Measurements from ENCODE around the gene VSIG8.

VSIG8 gene

DNA sequence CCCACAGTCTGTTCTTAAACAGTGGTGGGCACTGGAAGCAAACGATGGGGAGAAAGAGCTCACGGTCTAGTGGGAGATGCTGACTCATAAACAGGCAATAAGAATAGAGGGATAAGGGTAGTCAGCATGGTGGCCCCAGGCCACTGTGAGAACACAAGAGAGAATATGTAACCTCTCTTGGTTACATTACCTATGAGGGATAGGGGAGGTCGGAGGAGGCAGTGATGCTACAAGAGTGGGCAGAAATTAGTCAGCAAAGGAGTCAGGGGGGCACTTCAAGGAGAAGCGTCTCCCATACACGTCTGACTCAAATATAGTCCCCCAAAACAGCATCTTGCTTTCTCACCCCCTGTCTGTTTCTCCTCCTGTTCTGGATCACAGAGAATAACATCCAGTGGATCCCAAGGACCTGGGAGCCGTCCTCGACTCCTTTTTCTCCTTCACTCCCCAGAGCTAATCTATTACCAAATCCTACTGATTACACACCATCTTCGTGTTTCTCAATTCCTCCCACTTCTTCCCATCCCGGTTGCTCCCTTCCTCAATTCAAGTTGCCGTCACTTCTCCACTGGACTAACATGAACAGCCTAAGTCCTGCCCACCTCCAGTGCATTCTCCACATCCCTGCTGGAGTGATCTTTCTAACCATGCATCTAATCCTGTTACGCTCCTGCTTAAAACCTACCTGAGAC lies 33.7 kb downstream of the VSIG8 start:
- H3K9me3 ChIP-seq (ENCODE audit: insufficient read depth, low read length): no peaks in the 10 kb centered on the region
- H3K36me3 ChIP-seq (ENCODE audit: insufficient read depth, insufficient read length, low read length): no peaks in the 10 kb centered on the region
- peaks cover 8% of the 10 kb centered on the region for H3K27me3 ChIP-seq (ENCODE audit: insufficient read depth, insufficient read length)
- H3K9ac ChIP-seq (ENCODE audit: insufficient read length, low read depth): no peak overlapping the region
- no peak for DNase-seq (ENCODE audit: low read depth, low spot score)
- peaks cover 2% of the 10 kb centered on the region for H3K4me1 ChIP-seq (ENCODE audit: insufficient read depth, insufficient read length)
- no peak overlapping the region for H3K4me3 ChIP-seq (ENCODE audit: insufficient read length, low read depth)
- TF ChIP-seq ZNF274 (IDR thresholded peaks at IDR 0.05; ENCODE audit: low read depth, low read length) (no peak), SUZ12 (IDR thresholded peaks at IDR 0.05; ENCODE audit: extremely low read depth, insufficient read depth, insufficient read length) (no peak), YY1 (IDR thresholded peaks at IDR 0.05; ENCODE audit: insufficient read depth, insufficient read length) (no peak)

DNA sequence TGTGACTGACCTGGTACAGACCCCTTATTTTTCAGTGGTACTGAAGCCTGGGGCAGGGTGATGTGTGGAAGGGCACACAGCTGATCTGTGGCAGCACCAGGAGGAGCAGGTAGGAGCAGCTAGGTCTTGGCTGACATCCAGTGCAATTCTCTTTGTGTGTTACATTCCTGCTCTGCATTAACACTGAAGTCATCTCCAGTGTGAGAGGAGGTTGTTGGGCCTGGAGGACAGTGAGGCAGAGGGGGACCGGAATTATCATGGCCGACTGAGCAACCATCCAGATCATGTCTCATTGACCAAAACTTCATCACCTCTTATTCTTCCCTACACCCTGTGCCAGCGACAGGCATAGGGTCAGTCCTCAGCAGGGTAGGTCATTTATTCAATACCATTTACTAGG lies 34.3 kb downstream of the VSIG8 start:
- TF ChIP-seq ZNF274 (IDR thresholded peaks at IDR 0.05; ENCODE audit: low read depth, low read length): no peak
- no peak for TF ChIP-seq YY1 (IDR thresholded peaks at IDR 0.05; ENCODE audit: insufficient read depth, insufficient read length)
- TF ChIP-seq SUZ12 (IDR thresholded peaks at IDR 0.05; ENCODE audit: extremely low read depth, insufficient read depth, insufficient read length): no peak
- Histone ChIP-seq H3K4me1 (ENCODE audit: insufficient read depth, insufficient read length) (peaks cover 2% of the 10 kb centered on the region), H3K9me3 (ENCODE audit: insufficient read depth, low read length) (no peaks in the 10 kb centered on the region), H3K27me3 (ENCODE audit: insufficient read depth, insufficient read length) (peaks cover 9% of the 10 kb centered on the region), H3K36me3 (ENCODE audit: insufficient read depth, insufficient read length, low read length) (no peaks in the 10 kb centered on the region), H3K9ac (ENCODE audit: insufficient read length, low read depth) (no peak overlapping the region), H3K4me3 (ENCODE audit: insufficient read length, low read depth) (no peak overlapping the region)
- DNase-seq (ENCODE audit: low read depth, low spot score): no peak

DNA sequence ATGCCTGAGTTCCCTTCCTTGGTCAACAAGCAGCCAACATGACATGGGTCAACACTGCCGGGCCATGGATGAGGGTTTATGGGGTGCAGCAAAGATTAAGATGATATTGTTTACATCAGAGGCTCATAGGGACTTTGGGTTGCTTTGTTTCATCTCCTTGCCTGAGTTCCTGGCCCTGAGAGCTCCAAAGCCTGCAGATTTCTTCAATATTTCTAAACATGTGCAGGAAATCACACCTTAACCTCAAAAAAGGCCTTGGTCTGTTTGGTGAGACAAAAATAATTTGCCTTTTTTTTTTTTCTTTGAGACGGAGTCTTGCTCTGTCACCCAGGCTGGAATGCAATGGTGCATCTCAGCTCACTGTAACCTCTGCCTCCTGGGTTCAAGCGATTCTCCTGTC lies 34.9 kb downstream of the VSIG8 start:
- Histone ChIP-seq H3K9me3 (ENCODE audit: insufficient read depth, low read length) (no peaks in the 10 kb centered on the region), H3K9ac (ENCODE audit: insufficient read length, low read depth) (no peak overlapping the region), H3K4me3 (ENCODE audit: insufficient read length, low read depth) (no peak overlapping the region), H3K36me3 (ENCODE audit: insufficient read depth, insufficient read length, low read length) (no peaks in the 10 kb centered on the region), H3K4me1 (ENCODE audit: insufficient read depth, insufficient read length) (peaks cover 6% of the 10 kb centered on the region), H3K27me3 (ENCODE audit: insufficient read depth, insufficient read length) (peaks cover 11% of the 10 kb centered on the region)
- TF ChIP-seq SUZ12 (IDR thresholded peaks at IDR 0.05; ENCODE audit: extremely low read depth, insufficient read depth, insufficient read length) (no peak), ZNF274 (IDR thresholded peaks at IDR 0.05; ENCODE audit: low read depth, low read length) (no peak), YY1 (IDR thresholded peaks at IDR 0.05; ENCODE audit: insufficient read depth, insufficient read length) (no peak)
- DNase-seq (ENCODE audit: low read depth, low spot score): no peak

DNA sequence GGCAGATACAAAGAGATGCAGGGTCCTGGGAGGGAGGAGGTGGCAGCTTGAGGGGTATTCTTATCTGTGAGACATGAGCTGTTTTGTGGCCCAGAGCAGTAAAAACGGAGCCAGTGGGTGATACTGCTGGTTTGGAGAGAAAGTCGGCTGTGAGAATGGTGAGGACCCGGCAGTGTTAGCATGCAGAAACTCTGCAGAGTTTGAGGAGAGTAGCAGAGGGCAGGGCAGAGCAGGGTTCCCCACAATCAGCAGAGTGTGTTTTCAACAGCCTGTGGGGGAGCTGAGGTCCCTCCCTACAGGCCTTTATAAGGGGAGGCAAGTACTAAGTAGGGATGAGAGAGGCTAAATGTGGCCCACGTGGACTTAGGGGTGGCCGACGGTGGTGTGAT lies 35.4 kb downstream of the VSIG8 start:
- Histone ChIP-seq H3K4me3 (ENCODE audit: insufficient read length, low read depth) (no peak overlapping the region), H3K9ac (ENCODE audit: insufficient read length, low read depth) (no peak overlapping the region), H3K36me3 (ENCODE audit: insufficient read depth, insufficient read length, low read length) (no peaks in the 10 kb centered on the region), H3K9me3 (ENCODE audit: insufficient read depth, low read length) (no peaks in the 10 kb centered on the region), H3K4me1 (ENCODE audit: insufficient read depth, insufficient read length) (peaks cover 6% of the 10 kb centered on the region), H3K27me3 (ENCODE audit: insufficient read depth, insufficient read length) (peaks cover 16% of the 10 kb centered on the region)
- DNase-seq (ENCODE audit: low read depth, low spot score): no peak
- TF ChIP-seq ZNF274 (IDR thresholded peaks at IDR 0.05; ENCODE audit: low read depth, low read length) (no peak), SUZ12 (IDR thresholded peaks at IDR 0.05; ENCODE audit: extremely low read depth, insufficient read depth, insufficient read length) (no peak), YY1 (IDR thresholded peaks at IDR 0.05; ENCODE audit: insufficient read depth, insufficient read length) (no peak)

DNA sequence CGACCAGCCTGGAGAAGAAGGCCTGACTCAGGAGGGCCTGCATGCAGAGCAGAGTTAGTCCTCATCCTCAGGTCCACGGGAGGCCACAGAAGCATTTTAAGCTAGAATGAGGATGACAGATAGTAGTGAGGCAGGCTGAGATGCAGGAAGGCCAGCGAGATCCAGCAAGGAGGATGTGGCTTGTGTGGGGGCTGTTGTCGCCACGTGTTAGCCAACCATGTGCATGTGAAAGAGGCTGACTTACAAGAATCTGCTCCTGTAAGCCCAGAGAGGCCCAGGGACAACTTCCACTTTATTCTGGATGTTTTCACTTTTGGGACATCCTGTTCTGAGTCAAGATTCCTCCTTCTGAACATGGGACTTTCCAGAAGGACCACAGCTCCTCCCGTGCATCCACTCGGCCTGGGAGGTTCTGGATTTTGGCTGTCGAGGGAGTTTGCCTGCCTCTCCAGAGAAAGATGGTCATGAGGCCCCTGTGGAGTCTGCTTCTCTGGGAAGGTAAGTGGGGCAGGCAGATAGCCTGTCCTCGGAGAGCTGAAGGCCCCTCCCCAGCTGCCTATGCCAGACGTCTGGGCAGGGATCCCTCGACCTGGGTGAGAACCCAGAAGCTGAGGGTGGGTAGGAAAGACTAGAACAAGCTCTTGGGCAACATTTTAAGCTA lies 35.9 kb downstream of the VSIG8 start, which contains the start of gene SLAMF8:
Gene SLAMF8, plus strand, starts transcription at position 433 of the 661 bp plus-strand sequence. Its CDS starts 26 bp downstream, at position 459.
- H3K9me3 ChIP-seq (ENCODE audit: insufficient read depth, low read length): no peaks in the 10 kb centered on the region
- no peaks in the 10 kb centered on the region for H3K36me3 ChIP-seq (ENCODE audit: insufficient read depth, insufficient read length, low read length)
- peaks cover 6% of the 10 kb centered on the region for H3K4me1 ChIP-seq (ENCODE audit: insufficient read depth, insufficient read length)
- no peak within 1 kb of the TSS for H3K9ac ChIP-seq (ENCODE audit: insufficient read length, low read depth)
- TF ChIP-seq ZNF274 (IDR thresholded peaks at IDR 0.05; ENCODE audit: low read depth, low read length): no peak
- TF ChIP-seq SUZ12 (IDR thresholded peaks at IDR 0.05; ENCODE audit: extremely low read depth, insufficient read depth, insufficient read length): no peak
- no peak for TF ChIP-seq YY1 (IDR thresholded peaks at IDR 0.05; ENCODE audit: insufficient read depth, insufficient read length)
- H3K4me3 ChIP-seq (ENCODE audit: insufficient read length, low read depth): no peak within 1 kb of the TSS
- DNase-seq (ENCODE audit: low read depth, low spot score): no peak
- H3K27me3 ChIP-seq (ENCODE audit: insufficient read depth, insufficient read length): peaks cover 21% of the 10 kb centered on the region

DNA sequence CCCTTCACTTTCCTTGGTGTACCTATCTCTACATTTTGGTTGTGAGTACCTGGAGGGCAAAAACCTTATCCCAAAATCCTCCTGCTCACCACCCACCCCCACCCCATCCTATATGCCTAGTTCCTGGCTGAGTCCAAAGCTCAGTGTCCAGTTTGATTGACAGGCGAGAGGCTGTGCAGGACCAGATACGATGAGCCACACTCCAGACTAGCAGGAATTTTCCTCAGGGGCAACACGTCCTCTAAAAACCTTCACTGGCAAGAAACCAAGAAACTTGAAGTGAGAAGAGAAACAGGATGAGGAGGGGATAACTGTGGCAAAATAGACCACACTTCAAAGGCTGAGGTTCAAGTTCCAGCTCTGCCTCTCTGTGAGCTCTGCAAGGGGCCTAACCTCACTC lies 36.9 kb downstream of the VSIG8 start:
- Histone ChIP-seq H3K9me3 (ENCODE audit: insufficient read depth, low read length) (no peaks in the 10 kb centered on the region), H3K36me3 (ENCODE audit: insufficient read depth, insufficient read length, low read length) (no peaks in the 10 kb centered on the region), H3K27me3 (ENCODE audit: insufficient read depth, insufficient read length) (peaks cover 21% of the 10 kb centered on the region), H3K9ac (ENCODE audit: insufficient read length, low read depth) (no peak overlapping the region), H3K4me3 (ENCODE audit: insufficient read length, low read depth) (no peak overlapping the region), H3K4me1 (ENCODE audit: insufficient read depth, insufficient read length) (peaks cover 6% of the 10 kb centered on the region)
- no peak for TF ChIP-seq YY1 (IDR thresholded peaks at IDR 0.05; ENCODE audit: insufficient read depth, insufficient read length)
- TF ChIP-seq ZNF274 (IDR thresholded peaks at IDR 0.05; ENCODE audit: low read depth, low read length): no peak
- TF ChIP-seq SUZ12 (IDR thresholded peaks at IDR 0.05; ENCODE audit: extremely low read depth, insufficient read depth, insufficient read length): no peak
- no peak for DNase-seq (ENCODE audit: low read depth, low spot score)

DNA sequence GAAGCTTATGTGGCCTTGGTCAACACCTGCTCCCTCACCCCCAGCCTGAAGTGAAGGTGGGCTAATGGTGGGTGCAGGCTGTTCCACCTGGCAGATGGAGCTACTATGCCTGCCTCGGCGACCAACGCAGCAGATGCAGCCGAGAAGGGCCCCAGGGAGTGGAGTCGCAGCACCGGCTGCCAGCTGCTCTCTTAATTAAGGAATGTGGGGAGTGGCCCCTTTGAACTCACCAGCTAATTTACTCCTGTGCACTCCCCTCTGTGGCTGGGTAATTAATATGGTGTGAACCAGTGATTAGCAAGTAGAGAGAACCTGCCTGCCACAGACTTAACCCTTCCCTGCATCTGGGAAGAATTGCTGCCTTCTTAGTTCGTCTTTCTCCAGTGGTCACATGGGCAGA lies 39.1 kb downstream of the VSIG8 start:
- Histone ChIP-seq H3K9ac (ENCODE audit: insufficient read length, low read depth) (no peak overlapping the region), H3K27me3 (ENCODE audit: insufficient read depth, insufficient read length) (peaks cover 21% of the 10 kb centered on the region), H3K4me3 (ENCODE audit: insufficient read length, low read depth) (no peak overlapping the region), H3K4me1 (ENCODE audit: insufficient read depth, insufficient read length) (peaks cover 4% of the 10 kb centered on the region), H3K36me3 (ENCODE audit: insufficient read depth, insufficient read length, low read length) (no peaks in the 10 kb centered on the region), H3K9me3 (ENCODE audit: insufficient read depth, low read length) (no peaks in the 10 kb centered on the region)
- TF ChIP-seq SUZ12 (IDR thresholded peaks at IDR 0.05; ENCODE audit: extremely low read depth, insufficient read depth, insufficient read length) (no peak), YY1 (IDR thresholded peaks at IDR 0.05; ENCODE audit: insufficient read depth, insufficient read length) (no peak), ZNF274 (IDR thresholded peaks at IDR 0.05; ENCODE audit: low read depth, low read length) (no peak)
- no peak for DNase-seq (ENCODE audit: low read depth, low spot score)
